Measurements from ENCODE around the gene MTG2. TPM values are rescaled to one million over a fixed set of nuclear protein-coding genes. Genes with fewer than 3 reads are reported as not detected.

Gene MTG2
- total and polyA plus RNA-seq, 2 experiments from 2014 or later = 20.4 to 32.9 TPM

GRCh38 chr20:62215020-62215990 lies 32.5 kb downstream of the MTG2 start:
- no peak for DNase-seq (ENCODE audit: low read depth in 1 of 2, low spot score in 1 of 2)
- Histone ChIP-seq H3K27me3 (peaks cover 65% of the 10 kb centered on the region), H3K4me3 (no peak overlapping the region), H3K4me1 (ENCODE audit: low read depth) (peaks cover under 1% of the 10 kb centered on the region), H3K9me3 (ENCODE audit: low read depth) (no peaks in the 10 kb centered on the region), H3K27ac (no peak overlapping the region), H3K36me3 (no peaks in the 10 kb centered on the region)
- TF ChIP-seq CTCF (IDR thresholded peaks at IDR 0.05; ENCODE audit: low read depth, low read length) = no peak

GRCh38 chr20:62215991-62216635 lies 33.3 kb downstream of the MTG2 start:
- Histone ChIP-seq H3K27ac (no peak overlapping the region), H3K36me3 (no peaks in the 10 kb centered on the region), H3K4me1 (ENCODE audit: low read depth) (peaks cover 5% of the 10 kb centered on the region), H3K9me3 (ENCODE audit: low read depth) (no peaks in the 10 kb centered on the region), H3K4me3 (no peak overlapping the region), H3K27me3 (peaks cover 73% of the 10 kb centered on the region)
- DNase-seq (ENCODE audit: low read depth in 1 of 2, low spot score in 1 of 2) = no peak
- no peak for TF ChIP-seq CTCF (IDR thresholded peaks at IDR 0.05; ENCODE audit: low read depth, low read length)

- DNase-seq (ENCODE audit: low read depth in 1 of 2, low spot score in 1 of 2) = no peak
- TF ChIP-seq CTCF (IDR thresholded peaks at IDR 0.05; ENCODE audit: low read depth, low read length) = no peak
Measured at GRCh38 chr20:62216636-62217566, 34.1 kb downstream of the MTG2 start.

DNA sequence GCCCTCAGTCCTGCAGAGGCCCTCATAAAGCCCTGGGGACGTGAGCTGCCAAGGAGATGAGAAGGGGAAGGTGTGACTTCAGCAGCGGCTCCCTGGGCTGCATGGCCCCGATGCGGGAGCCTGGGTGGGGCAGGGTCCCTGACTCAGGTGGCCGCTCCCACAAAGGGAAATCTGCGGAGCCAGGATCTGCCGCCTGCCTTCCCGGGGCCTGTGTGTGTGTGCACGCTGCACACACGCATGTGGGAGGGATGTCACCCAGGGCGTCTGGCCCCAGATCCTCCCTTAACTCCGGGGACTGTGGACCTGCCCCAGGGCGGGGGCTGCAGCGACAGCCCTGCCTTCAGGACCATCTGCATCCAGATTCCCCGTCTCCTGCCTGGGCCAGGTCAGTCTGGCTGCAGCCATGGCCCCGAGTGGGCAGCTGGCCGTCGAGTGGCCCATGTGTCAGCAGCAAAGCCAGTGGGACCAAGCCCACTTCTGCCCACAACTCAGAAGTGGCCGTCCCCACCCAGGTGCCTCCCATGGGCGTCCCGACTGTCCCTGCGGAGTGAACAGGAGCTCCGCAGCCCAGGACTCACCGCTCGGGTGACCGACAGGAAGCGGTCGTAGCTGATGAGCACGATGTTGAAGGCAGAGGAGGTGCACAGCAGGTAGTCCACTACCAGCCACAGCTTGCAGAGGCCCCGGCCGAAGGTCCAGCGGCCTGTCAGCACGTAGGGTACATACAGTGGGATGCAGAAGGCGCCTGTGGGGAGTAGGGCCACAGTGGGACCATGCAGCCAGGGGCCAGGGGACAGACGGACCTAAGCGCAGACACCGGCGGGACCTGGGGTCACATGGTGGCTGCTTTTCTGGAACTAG lies 35.3 kb downstream of the MTG2 start:
- Histone ChIP-seq H3K4me3 (no peak overlapping the region), H3K27ac (no peak overlapping the region), H3K4me1 (ENCODE audit: low read depth) (peaks cover 5% of the 10 kb centered on the region), H3K9me3 (ENCODE audit: low read depth) (no peaks in the 10 kb centered on the region), H3K36me3 (no peaks in the 10 kb centered on the region), H3K27me3 (peaks cover 94% of the 10 kb centered on the region)
- no peak for TF ChIP-seq CTCF (IDR thresholded peaks at IDR 0.05; ENCODE audit: low read depth, low read length)
- no peak for DNase-seq (ENCODE audit: low read depth in 1 of 2, low spot score in 1 of 2)

More at GRCh38 chr20:62216636-62217566, 34.1 kb downstream of the MTG2 start:
- no peaks in the 10 kb centered on the region for H3K9me3 ChIP-seq (ENCODE audit: low read depth)
- H3K27ac ChIP-seq = no peak overlapping the region
- H3K27me3 ChIP-seq = peaks cover 81% of the 10 kb centered on the region
- no peak overlapping the region for H3K4me3 ChIP-seq
- no peaks in the 10 kb centered on the region for H3K36me3 ChIP-seq
- peaks cover 5% of the 10 kb centered on the region for H3K4me1 ChIP-seq (ENCODE audit: low read depth)
